Stimulated activated CD8-positive, alpha-beta memory T cell treated with anti-CD3 and anti-CD28 coated beads, Interleukin-4, amount 100 ng/mL, for 1 hour (primary cell): ENCODE measurements around the gene USO1.
"Not testable (repeated sequence)": the region's sequence is repeated elsewhere in the genome, so short reads cannot be mapped to it uniquely, and the experiment has no call there.

Experiments used
- DNase-seq, 2 donors: peaks; one replicate each; pipeline ENCODE4 v3.0.0-alpha.2; 2020; ENCODE audit warnings: low read depth in 2 of 2, low spot score in 1 of 2

The USO1 gene

GRCh38 chr4:75841641-75842520 lies 117.5 kb downstream of the USO1 start:
- no peak for DNase-seq

- no peak for DNase-seq
Observed at GRCh38 chr4:75843596-75843995, 119.2 kb downstream of the USO1 start.

GRCh38 chr4:75844151-75844662 lies 119.8 kb downstream of the USO1 start:
- no peak for DNase-seq

GRCh38 chr4:75845992-75846391 lies 121.6 kb downstream of the USO1 start:
- no peak for DNase-seq

- not testable (repeated sequence) for DNase-seq
Observed at GRCh38 chr4:75848171-75848760, 123.9 kb downstream of the USO1 start.

- no peak for DNase-seq
Observed at GRCh38 chr4:75848891-75849290, 124.5 kb downstream of the USO1 start.

GRCh38 chr4:75849461-75849860 lies 125.1 kb downstream of the USO1 start:
- no peak for DNase-seq

GRCh38 chr4:75858721-75859120 lies 134.3 kb downstream of the USO1 start:
- no peak for DNase-seq

- DNase-seq, result no peak
Observed at GRCh38 chr4:75860606-75861005, 136.2 kb downstream of the USO1 start.
